Subcutaneous abdominal adipose tissue (tissue), 5 donors: ENCODE measurements around the gene EXOC3L4.
A peak's percentile ranks its signal among the peaks of the same experiment; 100 is the strongest.
"Not testable (repeated sequence)": the region's sequence is repeated elsewhere in the genome, so short reads cannot be mapped to it uniquely, and the experiment has no call there.

ENCODE experiments used
- H3K27ac ChIP-seq: one replicate; pipeline ENCODE4 v1.7.0; 2013; ENCODE audit warnings: low read depth, mild to moderate bottlenecking, inconsistent platforms, low read length, moderate library complexity
- H3K27me3 ChIP-seq, 5 donors: one replicate each; pipeline ENCODE4 v1.7.0; 2013; ENCODE audit warnings: low read length in 5 of 5, inconsistent platforms in 1 of 5; ENCODE audit not compliant: control insufficient read depth in 5 of 5, insufficient read depth in 4 of 5
- H3K36me3 ChIP-seq, 5 donors: one replicate each; pipeline ENCODE4 v1.7.0; 2013; ENCODE audit warnings: low read length in 5 of 5; ENCODE audit not compliant: control insufficient read depth in 5 of 5, insufficient read depth in 5 of 5
- H3K4me1 ChIP-seq, 5 donors: one replicate each; pipeline ENCODE4 v1.7.0; 2013; ENCODE audit warnings: low read length in 5 of 5, mild to moderate bottlenecking in 3 of 5, moderate library complexity in 1 of 5; ENCODE audit not compliant: control insufficient read depth in 5 of 5, insufficient read depth in 5 of 5
- H3K4me3 ChIP-seq, 5 donors: one replicate each; pipeline ENCODE4 v1.7.0; 2013; ENCODE audit warnings: low read length in 5 of 5, low read depth in 1 of 5
- H3K9ac ChIP-seq, 5 donors: one replicate each; pipeline ENCODE4 v1.7.0; 2013; ENCODE audit warnings: low read length in 5 of 5, mild to moderate bottlenecking in 4 of 5, moderate library complexity in 3 of 5
- H3K9me3 ChIP-seq, 5 donors: one replicate each; pipeline ENCODE4 v1.7.0; 2013; ENCODE audit warnings: low read length in 5 of 5; ENCODE audit not compliant: control insufficient read depth in 5 of 5
- donor health status: healthy.
- donor health status: healthy.
- donor health status: healthy.
- donor health status: healthy.
- donor health status: healthy.

The EXOC3L4 gene

DNA sequence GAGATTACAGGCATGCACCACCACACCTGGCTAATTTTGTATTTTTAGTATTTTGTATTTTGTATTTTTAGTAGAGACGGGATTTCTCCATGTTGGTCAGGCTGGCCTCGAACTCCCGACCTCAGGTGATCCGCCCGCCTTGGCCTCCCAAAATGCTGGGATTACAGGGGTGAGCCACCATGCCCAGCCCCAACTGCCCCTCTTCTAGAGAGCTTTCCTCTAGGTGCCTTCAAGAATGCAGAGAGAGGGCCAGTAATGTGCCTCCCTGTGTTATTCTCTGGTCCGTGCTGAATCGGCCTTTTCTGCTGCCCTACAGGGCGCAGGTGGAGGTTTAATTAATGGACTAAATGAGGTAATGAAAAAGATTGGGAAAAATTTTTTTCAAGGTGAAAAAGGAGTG lies 25.0 kb downstream of the EXOC3L4 start:
- peaks cover 29 to 73% (median 63%) of the 10 kb centered on the region in 5 donors for H3K4me1 ChIP-seq
- not testable (repeated sequence) for H3K9ac ChIP-seq, H3K9me3 ChIP-seq, H3K27me3 ChIP-seq, H3K36me3 ChIP-seq, H3K4me3 ChIP-seq
- peak overlapping the region; percentile 24 for H3K27ac ChIP-seq

DNA sequence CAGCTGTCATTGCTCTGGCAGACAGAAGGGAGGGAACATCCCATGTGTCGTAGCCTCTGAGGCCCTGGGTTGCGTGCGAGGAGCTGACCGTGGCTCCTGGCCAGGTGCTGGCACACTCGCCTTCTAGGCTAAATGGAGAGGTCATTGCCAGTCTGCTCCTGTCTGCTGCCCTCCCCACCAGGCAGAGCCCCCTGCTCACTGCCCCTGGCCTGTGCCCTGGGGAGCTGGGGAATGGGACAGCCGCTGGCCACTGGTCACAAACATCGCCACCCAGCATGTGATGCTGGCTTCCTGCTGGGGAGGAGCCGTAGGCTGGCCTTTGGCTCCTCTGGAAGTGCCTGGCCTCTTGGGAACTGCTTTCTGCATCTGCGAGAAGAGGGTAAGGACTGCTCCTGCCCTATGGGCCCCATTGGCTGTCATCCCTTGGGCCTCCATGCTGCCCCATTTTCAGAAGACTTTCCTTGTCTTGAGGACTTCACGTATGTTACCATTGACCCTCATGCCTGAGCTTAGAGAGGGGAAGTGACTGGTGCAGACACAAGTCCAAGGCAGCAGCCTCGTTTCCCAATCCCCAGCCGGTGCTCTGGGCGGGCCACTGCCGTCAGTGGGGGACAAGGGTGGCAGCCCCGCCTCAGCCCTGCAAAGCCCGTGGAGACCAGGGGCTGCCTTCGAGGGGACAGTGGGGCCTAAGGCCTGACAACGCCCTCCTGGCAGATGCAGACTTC lies 26.8 kb downstream of the EXOC3L4 start:
- H3K36me3 ChIP-seq: peaks cover 0 to 8% (median 4%) of the 10 kb centered on the region in 5 donors
- peak overlapping the region; percentile 97 for H3K27ac ChIP-seq
- no peaks in the 10 kb centered on the region for H3K9me3 ChIP-seq
- H3K4me3 ChIP-seq: peak overlapping the region; percentile 47 to 79 (median 63)
- H3K27me3 ChIP-seq: no peaks in the 10 kb centered on the region
- peaks cover 34 to 84% (median 75%) of the 10 kb centered on the region in 5 donors for H3K4me1 ChIP-seq
- peak overlapping the region; percentile 13 to 78 (median 48) for H3K9ac ChIP-seq

DNA sequence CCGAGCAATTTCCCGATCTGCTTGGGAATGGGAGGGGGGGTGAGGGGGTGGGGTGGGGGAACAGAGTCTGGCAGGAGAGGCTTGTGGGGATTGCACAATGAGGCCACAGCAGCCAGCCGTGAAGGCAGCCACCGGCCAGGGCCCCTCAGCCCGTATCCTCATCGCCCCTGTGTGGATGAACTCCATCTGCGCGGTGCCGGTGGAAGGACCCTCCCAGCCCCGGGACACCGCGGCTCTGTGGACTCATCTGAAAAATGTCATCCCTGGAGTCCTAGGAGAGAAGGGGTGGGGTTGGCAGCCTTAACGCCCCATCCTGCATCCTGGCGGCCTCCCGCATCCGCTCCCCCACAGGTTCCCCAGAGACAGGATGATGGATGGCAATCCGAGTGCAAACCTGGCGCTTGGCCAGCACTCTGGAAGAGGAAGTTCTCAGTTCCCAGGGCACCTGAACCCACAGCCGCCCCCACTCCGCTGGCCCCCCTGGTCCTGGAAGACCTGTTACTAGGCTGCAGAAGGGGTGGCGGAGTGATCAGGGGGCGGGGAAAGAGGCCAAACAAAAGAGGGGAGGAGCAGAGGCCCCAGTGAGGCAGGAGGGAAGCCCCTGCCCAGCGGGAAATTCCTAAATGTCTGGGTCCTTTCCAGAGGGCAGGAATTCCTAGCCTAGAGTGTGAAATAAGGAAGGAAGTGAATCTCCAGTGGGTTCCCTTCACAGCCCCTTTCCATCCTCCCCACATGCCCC lies 27.5 kb downstream of the EXOC3L4 start:
- H3K9ac ChIP-seq: peak overlapping the region in 4 of 5 donors; percentile 53 to 94 (median 86)
- peaks cover 0 to 11% (median 8%) of the 10 kb centered on the region in 5 donors for H3K36me3 ChIP-seq
- no peaks in the 10 kb centered on the region for H3K9me3 ChIP-seq
- H3K4me3 ChIP-seq: peak overlapping the region; percentile 35 to 79 (median 53)
- H3K4me1 ChIP-seq: peaks cover 34 to 89% (median 80%) of the 10 kb centered on the region in 5 donors
- peak overlapping the region; percentile 97 for H3K27ac ChIP-seq
- no peaks in the 10 kb centered on the region for H3K27me3 ChIP-seq

DNA sequence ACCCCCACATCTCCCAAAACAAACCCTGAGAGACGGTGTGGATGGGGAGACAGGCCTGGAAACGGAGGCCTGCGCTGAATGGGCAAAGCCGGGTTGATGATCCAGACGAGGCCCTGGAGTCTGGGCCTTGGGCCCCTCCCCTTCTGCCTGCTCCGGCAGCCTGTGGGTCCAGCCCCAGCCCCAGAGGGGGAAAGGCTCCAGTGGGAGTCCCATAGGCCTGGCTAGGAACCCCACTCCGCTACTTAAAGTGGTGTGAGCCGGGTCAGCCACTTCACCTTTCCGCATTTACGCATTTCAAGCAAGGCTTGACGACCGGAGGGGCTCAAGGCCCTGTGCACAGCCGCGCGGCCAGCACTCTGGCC lies 28.0 kb downstream of the EXOC3L4 start:
- Histone ChIP-seq H3K27ac (peak overlapping the region; percentile 97), H3K9ac (peak overlapping the region in 4 of 5 donors; percentile 53 to 94 (median 86)), H3K36me3 (peaks cover 0 to 15% (median 11%) of the 10 kb centered on the region in 5 donors), H3K4me3 (peak overlapping the region; percentile 13 to 79 (median 53)), H3K4me1 (peaks cover 34 to 92% (median 84%) of the 10 kb centered on the region in 5 donors), H3K27me3 (no peaks in the 10 kb centered on the region), H3K9me3 (no peaks in the 10 kb centered on the region)

DNA sequence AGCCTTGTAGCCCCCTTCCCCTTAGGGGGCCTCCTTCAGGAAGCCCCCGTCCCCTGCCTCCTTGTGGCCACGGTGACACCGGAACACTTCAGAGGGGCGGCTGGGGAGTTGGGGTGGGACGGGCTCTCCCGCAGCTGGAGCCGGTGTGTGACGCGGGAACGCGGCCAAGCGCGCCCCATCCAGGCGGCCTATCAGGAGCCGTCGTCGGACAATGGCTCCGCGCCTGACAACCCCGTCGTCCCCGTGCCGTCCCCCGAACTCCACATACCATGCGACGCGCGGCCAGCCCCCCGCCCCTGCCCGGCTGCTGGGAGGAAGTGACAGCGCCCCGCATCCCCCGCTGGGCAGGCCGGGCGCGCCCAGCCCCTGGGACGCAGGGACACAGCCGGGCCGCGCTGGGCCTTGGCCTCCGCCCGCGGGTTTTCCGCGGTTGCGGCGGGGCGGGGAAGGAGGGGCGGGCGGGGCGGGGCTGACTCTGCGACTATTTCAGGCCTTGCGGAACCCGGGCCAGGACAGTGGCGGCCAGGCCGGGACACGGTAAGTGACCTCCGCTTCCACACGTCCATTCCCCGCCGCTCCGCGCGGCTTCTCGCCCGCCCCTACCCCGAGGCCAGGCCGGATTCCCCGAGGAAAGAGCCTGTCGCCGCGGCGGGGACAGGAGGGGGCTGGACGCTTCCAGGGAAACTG lies 28.6 kb downstream of the EXOC3L4 start, which contains the start of gene TNFAIP2:
Gene TNFAIP2 (plus strand): TSS at position 515 of the 687 bp plus-strand sequence. CDS start 2,997 bp downstream, outside the sequence.
- no peaks in the 10 kb centered on the region for H3K9me3 ChIP-seq
- peak within 1 kb of the TSS; percentile 48 to 79 (median 76) for H3K4me3 ChIP-seq
- peaks cover 0 to 20% (median 17%) of the 10 kb centered on the region in 5 donors for H3K36me3 ChIP-seq
- H3K4me1 ChIP-seq: peaks cover 33 to 93% (median 88%) of the 10 kb centered on the region in 5 donors
- peak within 1 kb of the TSS in 4 of 5 donors; percentile 65 to 94 (median 86) for H3K9ac ChIP-seq
- H3K27ac ChIP-seq: peak within 1 kb of the TSS; percentile 97
- H3K27me3 ChIP-seq: no peaks in the 10 kb centered on the region

DNA sequence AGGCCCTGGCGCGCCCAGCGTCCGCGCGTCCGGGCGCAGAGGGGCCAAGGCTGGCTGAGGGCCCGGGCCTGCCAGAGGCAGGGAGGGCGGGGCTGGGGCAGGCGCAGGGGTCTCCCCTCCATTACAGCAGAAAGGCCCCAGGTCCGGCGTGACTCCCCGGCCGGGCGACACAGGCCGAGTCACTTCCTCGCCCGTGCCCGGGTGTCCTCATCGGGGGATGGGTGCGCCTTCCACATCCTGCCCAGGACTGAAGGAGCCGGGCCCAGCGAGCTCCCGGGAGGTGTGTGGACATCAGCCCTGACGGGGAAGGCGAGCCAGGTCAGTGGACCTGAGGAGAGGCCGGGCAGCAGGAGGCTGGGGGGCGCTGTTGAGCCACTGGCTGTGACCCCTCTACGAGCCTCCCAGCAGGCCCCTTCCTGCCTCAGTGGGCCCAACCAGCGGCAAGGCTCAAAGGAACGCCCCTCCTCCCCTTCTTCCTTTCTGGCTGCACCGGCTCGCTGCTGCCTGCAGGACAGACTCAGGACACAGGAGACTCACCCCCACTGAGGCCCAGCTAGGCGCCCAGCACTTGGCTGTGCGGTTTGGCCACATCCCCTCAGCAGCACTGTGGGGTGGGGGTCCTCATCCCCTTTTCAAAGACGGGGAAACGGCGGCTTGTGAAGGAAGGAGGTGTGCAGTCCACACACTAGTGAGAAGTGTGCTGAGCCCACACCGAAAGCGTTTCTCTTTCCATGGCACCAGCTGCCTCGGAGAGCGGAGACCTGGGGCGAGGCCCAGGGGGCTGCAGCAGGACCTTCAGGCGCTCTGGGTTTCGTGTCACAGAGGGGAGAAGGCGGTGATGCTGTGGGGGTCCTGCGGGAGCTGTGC lies 29.3 kb downstream of the EXOC3L4 start:
- H3K9me3 ChIP-seq: no peaks in the 10 kb centered on the region
- peak overlapping the region; percentile 48 to 79 (median 76) for H3K4me3 ChIP-seq
- peaks cover 30 to 93% (median 88%) of the 10 kb centered on the region in 5 donors for H3K4me1 ChIP-seq
- H3K9ac ChIP-seq: peak overlapping the region in 4 of 5 donors; percentile 65 to 84 (median 80)
- peak overlapping the region; percentile 84 for H3K27ac ChIP-seq
- peaks cover 0 to 28% (median 23%) of the 10 kb centered on the region in 5 donors for H3K36me3 ChIP-seq
- no peaks in the 10 kb centered on the region for H3K27me3 ChIP-seq

DNA sequence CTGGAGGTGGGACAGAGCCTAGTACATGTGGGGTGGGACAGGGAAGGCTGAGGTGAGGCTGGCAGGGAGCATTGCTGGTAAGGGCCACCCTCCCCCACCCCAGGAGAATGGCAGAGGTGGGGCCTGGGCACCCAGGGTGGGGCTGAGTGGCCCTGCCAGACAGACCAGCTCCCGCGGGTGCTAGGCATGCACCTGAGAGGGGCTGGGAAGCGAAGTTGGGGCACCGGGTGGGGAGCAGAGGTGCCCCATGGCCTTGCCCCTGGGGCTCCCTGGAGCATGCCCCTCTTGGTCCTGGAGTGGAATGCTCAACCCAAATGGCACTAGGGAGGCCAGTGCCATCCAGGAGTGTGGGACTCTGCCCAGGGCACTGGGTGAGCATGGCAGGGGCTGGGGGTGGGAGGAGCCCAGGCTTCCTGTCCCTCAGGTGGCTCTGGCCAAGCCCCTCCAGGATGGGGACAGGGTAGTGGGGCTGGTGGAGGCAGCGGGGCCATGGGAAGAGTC lies 30.0 kb downstream of the EXOC3L4 start:
- Histone ChIP-seq H3K4me1 (peaks cover 28 to 93% (median 87%) of the 10 kb centered on the region in 5 donors), H3K36me3 (peaks cover 0 to 35% (median 30%) of the 10 kb centered on the region in 5 donors), H3K27ac (peak overlapping the region; percentile 84), H3K9me3 (no peaks in the 10 kb centered on the region), H3K9ac (peak overlapping the region; percentile 48 to 84 (median 77)), H3K27me3 (no peaks in the 10 kb centered on the region), H3K4me3 (peak overlapping the region; percentile 67 to 79 (median 76))

DNA sequence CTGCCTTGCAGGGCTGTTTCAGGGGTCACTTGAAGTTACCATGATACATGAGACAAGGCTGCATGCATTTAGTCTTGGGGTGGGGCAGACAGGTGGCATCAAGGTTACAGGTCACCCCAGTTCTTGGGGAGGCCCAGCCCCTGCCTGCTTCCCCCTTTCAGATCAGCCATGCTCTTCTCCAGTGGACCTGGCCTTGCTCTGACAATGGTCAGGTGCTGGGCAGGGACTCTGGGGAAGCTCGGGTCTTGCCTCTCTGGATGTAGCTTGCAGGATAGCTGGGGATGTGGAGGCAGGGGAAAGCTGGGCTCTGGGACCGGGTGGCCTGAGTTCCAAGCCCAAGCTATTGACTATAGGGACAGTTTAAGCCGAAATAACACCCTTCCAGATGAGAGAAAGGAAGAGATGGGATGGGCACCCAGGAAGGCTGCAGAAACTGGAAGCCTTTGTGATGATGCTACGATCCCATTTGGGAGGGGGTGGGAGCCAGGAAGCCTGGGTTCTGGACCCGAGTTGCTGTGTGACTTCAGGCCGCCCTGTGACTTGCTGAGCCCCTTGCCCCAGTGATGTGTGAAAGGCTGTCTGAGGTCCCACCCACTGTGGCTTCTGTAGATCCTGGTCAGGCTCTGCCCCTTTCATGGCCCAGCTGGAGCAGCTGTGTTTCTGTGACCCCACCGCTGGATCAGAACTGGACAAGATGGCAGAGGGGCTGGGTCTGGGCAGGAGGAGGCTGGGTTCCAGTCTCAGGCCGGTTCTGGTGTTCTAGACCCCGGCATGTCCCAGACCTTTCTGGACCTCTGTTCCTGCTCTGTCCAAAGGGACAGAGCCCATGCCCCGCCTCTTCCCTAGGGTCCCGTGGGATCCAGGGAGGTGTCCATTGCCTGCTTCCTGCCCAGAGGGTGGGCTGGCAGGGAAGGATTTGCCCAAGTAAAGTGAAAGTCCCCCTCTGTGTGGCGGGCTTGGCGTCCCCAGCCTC lies 30.9 kb downstream of the EXOC3L4 start:
- Histone ChIP-seq H3K27ac (peak overlapping the region; percentile 84), H3K4me1 (peaks cover 27 to 85% (median 80%) of the 10 kb centered on the region in 5 donors), H3K9me3 (no peaks in the 10 kb centered on the region), H3K4me3 (peak overlapping the region; percentile 67 to 79 (median 76)), H3K27me3 (no peaks in the 10 kb centered on the region), H3K9ac (peak overlapping the region in 4 of 5 donors; percentile 42 to 84 (median 65)), H3K36me3 (peaks cover 0 to 43% (median 38%) of the 10 kb centered on the region in 5 donors)
